PC-9 (cell line): ENCODE results near the gene GFRA1.

ENCODE experiments used
- CTCF ChIP-seq: fragments of 200-600 bp; sonication (generic); conservative IDR thresholded peaks from 2 replicates; pipeline ENCODE4 v1.6.1; 2017; ENCODE audit warnings: mixed run types, antibody characterized with exemption, mild to moderate bottlenecking, moderate library complexity
- EZH2 ChIP-seq: fragments of 200-600 bp; sonication (generic); IDR thresholded peaks from 2 replicates; pipeline ENCODE4 v1.8.0; 2017; ENCODE audit warnings: antibody characterized with exemption, low read depth

GRCh38 chr10:116247691-116248090 is 25.3 kb downstream of the GFRA1 start:
- TF ChIP-seq EZH2 (no peak), CTCF (no peak)
